ENCODE measurements around the gene ERICH6.

The ERICH6 gene

DNA sequence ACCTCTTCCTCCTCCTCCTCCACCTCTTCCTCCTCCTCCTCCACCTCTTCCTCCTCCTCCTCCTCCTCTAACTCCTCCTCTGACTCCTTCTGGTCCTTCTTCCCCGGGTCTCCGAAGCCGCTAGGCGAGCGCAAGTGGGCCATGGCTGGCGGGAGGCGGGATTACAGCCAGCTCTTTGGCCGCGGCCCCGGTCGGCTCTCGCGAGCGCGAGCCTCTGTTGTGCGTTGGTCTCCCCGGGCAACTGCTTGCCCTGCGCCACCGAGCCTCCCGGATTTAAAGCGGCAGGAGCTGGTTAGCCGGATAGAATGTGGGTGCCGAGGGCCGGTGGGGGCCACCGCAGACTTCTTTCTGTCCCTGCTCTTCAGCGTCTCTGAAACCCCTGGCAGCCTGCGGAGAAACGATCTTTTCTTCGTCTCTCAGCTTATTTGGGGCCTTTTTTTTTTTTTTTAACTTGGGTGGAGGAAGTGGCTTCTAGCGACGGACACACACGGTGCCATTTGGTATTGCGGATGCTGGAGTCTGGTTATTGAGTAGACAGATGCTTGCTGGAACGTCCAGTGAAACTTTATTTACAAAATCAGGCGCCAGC lies at the start of gene ERICH6:
ERICH6 (minus strand) TSS at position 165 of the 589 bp plus-strand sequence; CDS start at position 143, 22 bp downstream.
- ChIA-PET POLR2A (interaction anchor here (0.6 to 1.1 kb wide), 7 partner anchors 67 to 386 kb away, joined by 3 to 12 read pairs (median 4); partner anchors contain the start of genes EIF2A, SELENOT and SERP1), CTCF (interaction anchor here (0.6 to 1.2 kb wide), 4 partner anchors 18 to 248 kb away, joined by 3 to 6 read pairs (median 3); no protein-coding TSS in a partner anchor)
- no peaks in the 10 kb centered on the region for H3K9me3 ChIP-seq (ENCODE audit: control insufficient read depth, insufficient read depth, low read depth, low read length)
- H3K4me3 ChIP-seq (ENCODE audit: low read depth, low read length): peak within 1 kb of the TSS; percentile 62
- no peak within 1 kb of the TSS; the same call in 1 of the 2 replicates for H3K27ac ChIP-seq (ENCODE audit: extremely low read depth, low read depth, low read length)
- no peaks in the 10 kb centered on the region for H3K4me1 ChIP-seq (ENCODE audit: control insufficient read depth, insufficient read depth, low read length)
- peaks cover 0 to 4% of the 10 kb centered on the region in 2 experiments; a peak in 1 of 3 replicates for H3K36me3 ChIP-seq (ENCODE audit: control insufficient read depth in 2 of 2, insufficient read depth in 1 of 2, low read length in 2 of 2)
- TF ChIP-seq, protein P1, sequence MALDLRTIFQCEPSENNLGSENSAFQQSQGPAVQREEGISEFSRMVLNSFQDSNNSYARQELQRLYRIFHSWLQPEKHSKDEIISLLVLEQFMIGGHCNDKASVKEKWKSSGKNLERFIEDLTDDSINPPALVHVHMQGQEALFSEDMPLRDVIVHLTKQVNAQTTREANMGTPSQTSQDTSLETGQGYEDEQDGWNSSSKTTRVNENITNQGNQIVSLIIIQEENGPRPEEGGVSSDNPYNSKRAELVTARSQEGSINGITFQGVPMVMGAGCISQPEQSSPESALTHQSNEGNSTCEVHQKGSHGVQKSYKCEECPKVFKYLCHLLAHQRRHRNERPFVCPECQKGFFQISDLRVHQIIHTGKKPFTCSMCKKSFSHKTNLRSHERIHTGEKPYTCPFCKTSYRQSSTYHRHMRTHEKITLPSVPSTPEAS (tag by site-specific recombination; IDR thresholded peaks at IDR 0.05): no peak
- TF ChIP-seq, protein P2, sequence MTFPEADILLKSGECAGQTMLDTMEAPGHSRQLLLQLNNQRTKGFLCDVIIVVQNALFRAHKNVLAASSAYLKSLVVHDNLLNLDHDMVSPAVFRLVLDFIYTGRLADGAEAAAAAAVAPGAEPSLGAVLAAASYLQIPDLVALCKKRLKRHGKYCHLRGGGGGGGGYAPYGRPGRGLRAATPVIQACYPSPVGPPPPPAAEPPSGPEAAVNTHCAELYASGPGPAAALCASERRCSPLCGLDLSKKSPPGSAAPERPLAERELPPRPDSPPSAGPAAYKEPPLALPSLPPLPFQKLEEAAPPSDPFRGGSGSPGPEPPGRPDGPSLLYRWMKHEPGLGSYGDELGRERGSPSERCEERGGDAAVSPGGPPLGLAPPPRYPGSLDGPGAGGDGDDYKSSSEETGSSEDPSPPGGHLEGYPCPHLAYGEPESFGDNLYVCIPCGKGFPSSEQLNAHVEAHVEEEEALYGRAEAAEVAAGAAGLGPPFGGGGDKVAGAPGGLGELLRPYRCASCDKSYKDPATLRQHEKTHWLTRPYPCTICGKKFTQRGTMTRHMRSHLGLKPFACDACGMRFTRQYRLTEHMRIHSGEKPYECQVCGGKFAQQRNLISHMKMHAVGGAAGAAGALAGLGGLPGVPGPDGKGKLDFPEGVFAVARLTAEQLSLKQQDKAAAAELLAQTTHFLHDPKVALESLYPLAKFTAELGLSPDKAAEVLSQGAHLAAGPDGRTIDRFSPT (tag by site-specific recombination; IDR thresholded peaks at IDR 0.05): peak; percentile 65; the same call in 1 of the 2 replicates
- TF ChIP-seq, protein P3, sequence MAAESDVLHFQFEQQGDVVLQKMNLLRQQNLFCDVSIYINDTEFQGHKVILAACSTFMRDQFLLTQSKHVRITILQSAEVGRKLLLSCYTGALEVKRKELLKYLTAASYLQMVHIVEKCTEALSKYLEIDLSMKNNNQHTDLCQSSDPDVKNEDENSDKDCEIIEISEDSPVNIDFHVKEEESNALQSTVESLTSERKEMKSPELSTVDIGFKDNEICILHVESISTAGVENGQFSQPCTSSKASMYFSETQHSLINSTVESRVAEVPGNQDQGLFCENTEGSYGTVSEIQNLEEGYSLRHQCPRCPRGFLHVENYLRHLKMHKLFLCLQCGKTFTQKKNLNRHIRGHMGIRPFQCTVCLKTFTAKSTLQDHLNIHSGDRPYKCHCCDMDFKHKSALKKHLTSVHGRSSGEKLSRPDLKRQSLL (tag by site-specific recombination; IDR thresholded peaks at IDR 0.05): 0 out of 2 replicates have a peak, but pooled peaks have one; percentile 18
- TF ChIP-seq GLIS1 (tag by site-specific recombination; IDR thresholded peaks at IDR 0.05) (peak; percentile 20; the same call in 1 of the 2 replicates), ZNF133 (tag by site-specific recombination; IDR thresholded peaks at IDR 0.05) (no peak), ZNF544 (tag by site-specific recombination; IDR thresholded peaks at IDR 0.05) (no peak), MZF1 (tag by site-specific recombination; IDR thresholded peaks at IDR 0.05; ENCODE audit: borderline replicate concordance) (no peak), ZNF558 (tag by site-specific recombination; IDR thresholded peaks at IDR 0.05) (0 out of 2 replicates have a peak, but pooled peaks have one; percentile 24), ZFP69B (tag by site-specific recombination; IDR thresholded peaks at IDR 0.05) (peak; percentile 99), ZNF623 (tag by site-specific recombination; IDR thresholded peaks at IDR 0.05) (no peak), ZNF76 (tag by site-specific recombination; IDR thresholded peaks at IDR 0.05; ENCODE audit: borderline replicate concordance, low read depth) (0 out of 2 replicates have a peak, but pooled peaks have one; percentile 6), IKZF3 (tag by site-specific recombination; IDR thresholded peaks at IDR 0.05) (peak; percentile 73; the same call in 1 of the 2 replicates), KLF10 (tag by site-specific recombination; IDR thresholded peaks at IDR 0.05) (no peak), ZBTB17 (tag by site-specific recombination; IDR thresholded peaks at IDR 0.05) (peak; percentile 72; the same call in 1 of the 2 replicates), EGR2 (tag by site-specific recombination; IDR thresholded peaks at IDR 0.05; ENCODE audit: low read depth) (peak; percentile 94; the same call in 1 of the 2 replicates), ZNF529 (tag by site-specific recombination; IDR thresholded peaks at IDR 0.05; ENCODE audit: insufficient replicate concordance) (no peak)
- TF ChIP-seq, protein P4, sequence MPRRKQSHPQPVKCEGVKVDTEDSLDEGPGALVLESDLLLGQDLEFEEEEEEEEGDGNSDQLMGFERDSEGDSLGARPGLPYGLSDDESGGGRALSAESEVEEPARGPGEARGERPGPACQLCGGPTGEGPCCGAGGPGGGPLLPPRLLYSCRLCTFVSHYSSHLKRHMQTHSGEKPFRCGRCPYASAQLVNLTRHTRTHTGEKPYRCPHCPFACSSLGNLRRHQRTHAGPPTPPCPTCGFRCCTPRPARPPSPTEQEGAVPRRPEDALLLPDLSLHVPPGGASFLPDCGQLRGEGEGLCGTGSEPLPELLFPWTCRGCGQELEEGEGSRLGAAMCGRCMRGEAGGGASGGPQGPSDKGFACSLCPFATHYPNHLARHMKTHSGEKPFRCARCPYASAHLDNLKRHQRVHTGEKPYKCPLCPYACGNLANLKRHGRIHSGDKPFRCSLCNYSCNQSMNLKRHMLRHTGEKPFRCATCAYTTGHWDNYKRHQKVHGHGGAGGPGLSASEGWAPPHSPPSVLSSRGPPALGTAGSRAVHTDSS (tag by site-specific recombination; IDR thresholded peaks at IDR 0.05): peak; percentile 87
- TF ChIP-seq, protein P5, sequence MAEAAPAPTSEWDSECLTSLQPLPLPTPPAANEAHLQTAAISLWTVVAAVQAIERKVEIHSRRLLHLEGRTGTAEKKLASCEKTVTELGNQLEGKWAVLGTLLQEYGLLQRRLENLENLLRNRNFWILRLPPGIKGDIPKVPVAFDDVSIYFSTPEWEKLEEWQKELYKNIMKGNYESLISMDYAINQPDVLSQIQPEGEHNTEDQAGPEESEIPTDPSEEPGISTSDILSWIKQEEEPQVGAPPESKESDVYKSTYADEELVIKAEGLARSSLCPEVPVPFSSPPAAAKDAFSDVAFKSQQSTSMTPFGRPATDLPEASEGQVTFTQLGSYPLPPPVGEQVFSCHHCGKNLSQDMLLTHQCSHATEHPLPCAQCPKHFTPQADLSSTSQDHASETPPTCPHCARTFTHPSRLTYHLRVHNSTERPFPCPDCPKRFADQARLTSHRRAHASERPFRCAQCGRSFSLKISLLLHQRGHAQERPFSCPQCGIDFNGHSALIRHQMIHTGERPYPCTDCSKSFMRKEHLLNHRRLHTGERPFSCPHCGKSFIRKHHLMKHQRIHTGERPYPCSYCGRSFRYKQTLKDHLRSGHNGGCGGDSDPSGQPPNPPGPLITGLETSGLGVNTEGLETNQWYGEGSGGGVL (tag by site-specific recombination; IDR thresholded peaks at IDR 0.05): peak; percentile 90
- TF ChIP-seq, protein P6, sequence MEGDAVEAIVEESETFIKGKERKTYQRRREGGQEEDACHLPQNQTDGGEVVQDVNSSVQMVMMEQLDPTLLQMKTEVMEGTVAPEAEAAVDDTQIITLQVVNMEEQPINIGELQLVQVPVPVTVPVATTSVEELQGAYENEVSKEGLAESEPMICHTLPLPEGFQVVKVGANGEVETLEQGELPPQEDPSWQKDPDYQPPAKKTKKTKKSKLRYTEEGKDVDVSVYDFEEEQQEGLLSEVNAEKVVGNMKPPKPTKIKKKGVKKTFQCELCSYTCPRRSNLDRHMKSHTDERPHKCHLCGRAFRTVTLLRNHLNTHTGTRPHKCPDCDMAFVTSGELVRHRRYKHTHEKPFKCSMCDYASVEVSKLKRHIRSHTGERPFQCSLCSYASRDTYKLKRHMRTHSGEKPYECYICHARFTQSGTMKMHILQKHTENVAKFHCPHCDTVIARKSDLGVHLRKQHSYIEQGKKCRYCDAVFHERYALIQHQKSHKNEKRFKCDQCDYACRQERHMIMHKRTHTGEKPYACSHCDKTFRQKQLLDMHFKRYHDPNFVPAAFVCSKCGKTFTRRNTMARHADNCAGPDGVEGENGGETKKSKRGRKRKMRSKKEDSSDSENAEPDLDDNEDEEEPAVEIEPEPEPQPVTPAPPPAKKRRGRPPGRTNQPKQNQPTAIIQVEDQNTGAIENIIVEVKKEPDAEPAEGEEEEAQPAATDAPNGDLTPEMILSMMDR (tag by site-specific recombination; IDR thresholded peaks at IDR 0.05): no peak; the same call in 1 of the 2 replicates
- TF ChIP-seq, protein P7, sequence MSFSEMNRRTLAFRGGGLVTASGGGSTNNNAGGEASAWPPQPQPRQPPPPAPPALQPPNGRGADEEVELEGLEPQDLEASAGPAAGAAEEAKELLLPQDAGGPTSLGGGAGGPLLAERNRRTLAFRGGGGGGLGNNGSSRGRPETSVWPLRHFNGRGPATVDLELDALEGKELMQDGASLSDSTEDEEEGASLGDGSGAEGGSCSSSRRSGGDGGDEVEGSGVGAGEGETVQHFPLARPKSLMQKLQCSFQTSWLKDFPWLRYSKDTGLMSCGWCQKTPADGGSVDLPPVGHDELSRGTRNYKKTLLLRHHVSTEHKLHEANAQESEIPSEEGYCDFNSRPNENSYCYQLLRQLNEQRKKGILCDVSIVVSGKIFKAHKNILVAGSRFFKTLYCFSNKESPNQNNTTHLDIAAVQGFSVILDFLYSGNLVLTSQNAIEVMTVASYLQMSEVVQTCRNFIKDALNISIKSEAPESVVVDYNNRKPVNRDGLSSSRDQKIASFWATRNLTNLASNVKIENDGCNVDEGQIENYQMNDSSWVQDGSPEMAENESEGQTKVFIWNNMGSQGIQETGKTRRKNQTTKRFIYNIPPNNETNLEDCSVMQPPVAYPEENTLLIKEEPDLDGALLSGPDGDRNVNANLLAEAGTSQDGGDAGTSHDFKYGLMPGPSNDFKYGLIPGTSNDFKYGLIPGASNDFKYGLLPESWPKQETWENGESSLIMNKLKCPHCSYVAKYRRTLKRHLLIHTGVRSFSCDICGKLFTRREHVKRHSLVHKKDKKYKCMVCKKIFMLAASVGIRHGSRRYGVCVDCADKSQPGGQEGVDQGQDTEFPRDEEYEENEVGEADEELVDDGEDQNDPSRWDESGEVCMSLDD (tag by site-specific recombination; IDR thresholded peaks at IDR 0.05): no peak
